Measurements from ENCODE around the gene SEC24D.

Gene SEC24D

DNA sequence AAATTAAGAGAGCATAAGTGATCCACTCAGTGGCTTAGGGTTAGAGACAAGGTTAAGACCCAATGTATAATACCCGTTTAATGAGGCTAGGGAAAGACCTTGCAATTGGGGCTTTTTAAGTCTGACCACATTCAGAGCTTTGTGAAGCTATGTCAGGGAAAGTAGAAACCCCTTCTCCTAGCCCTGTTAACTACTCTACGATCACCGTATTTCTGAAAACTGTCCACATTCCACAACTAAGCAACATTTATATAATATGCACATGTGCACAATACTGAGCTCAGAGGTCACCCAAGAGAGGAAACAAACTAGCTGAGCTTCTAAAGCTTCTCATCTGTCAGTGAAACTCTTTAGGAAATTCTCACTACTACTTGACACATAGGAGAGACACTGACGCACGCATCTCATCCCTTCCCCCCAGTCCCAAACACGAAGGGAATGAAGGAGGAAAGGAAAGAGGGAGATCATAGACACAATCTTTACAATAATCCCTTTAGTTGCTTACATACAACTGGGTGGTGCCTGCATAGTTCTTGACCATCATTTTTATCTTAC is 94.5 kb downstream of the SEC24D start:
- no peak overlapping the region for H3K9ac ChIP-seq (ENCODE audit: low read depth, low read length)
- peaks cover 91% of the 10 kb centered on the region for H3K36me3 ChIP-seq (ENCODE audit: insufficient read depth, low read depth, low read length)
- H3K4me1 ChIP-seq (ENCODE audit: insufficient read depth, low read length): 0 out of 2 replicates have a peak, but pooled peaks cover 3% of the 10 kb centered on the region
- H3K4me3 ChIP-seq (ENCODE audit: low read length): no peak overlapping the region
- H3K27ac ChIP-seq (ENCODE audit: low read length): no peak overlapping the region
- no peaks in the 10 kb centered on the region for H3K27me3 ChIP-seq (ENCODE audit: insufficient read depth, low read length)
- H3K9me3 ChIP-seq (ENCODE audit: insufficient read depth, low read depth, low read length): no peaks in the 10 kb centered on the region

DNA sequence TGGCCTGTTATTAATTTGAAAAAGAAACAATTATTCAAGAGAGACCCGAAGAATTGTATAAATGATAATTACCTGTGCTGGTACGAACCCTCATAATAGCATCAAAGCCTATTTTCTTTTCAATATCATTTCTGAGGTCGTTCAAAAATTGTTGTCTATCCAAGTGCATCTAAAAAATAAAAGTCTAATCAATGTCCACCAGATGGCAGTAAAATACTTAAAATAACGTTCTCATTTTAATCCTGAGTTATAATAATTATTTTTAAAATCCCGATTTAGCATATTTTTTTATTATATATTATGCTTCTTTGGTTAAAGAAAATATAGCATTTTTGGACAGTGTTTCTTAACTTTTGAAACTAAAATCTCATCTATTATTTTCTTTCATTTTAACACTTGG is 95.1 kb downstream of the SEC24D start:
- Histone ChIP-seq H3K36me3 (ENCODE audit: insufficient read depth, low read depth, low read length) (peaks cover 95% of the 10 kb centered on the region), H3K4me1 (ENCODE audit: insufficient read depth, low read length) (0 out of 2 replicates have a peak, but pooled peaks cover 3% of the 10 kb centered on the region), H3K9me3 (ENCODE audit: insufficient read depth, low read depth, low read length) (no peaks in the 10 kb centered on the region), H3K27ac (ENCODE audit: low read length) (no peak overlapping the region), H3K9ac (ENCODE audit: low read depth, low read length) (no peak overlapping the region), H3K4me3 (ENCODE audit: low read length) (no peak overlapping the region), H3K27me3 (ENCODE audit: insufficient read depth, low read length) (no peaks in the 10 kb centered on the region)

DNA sequence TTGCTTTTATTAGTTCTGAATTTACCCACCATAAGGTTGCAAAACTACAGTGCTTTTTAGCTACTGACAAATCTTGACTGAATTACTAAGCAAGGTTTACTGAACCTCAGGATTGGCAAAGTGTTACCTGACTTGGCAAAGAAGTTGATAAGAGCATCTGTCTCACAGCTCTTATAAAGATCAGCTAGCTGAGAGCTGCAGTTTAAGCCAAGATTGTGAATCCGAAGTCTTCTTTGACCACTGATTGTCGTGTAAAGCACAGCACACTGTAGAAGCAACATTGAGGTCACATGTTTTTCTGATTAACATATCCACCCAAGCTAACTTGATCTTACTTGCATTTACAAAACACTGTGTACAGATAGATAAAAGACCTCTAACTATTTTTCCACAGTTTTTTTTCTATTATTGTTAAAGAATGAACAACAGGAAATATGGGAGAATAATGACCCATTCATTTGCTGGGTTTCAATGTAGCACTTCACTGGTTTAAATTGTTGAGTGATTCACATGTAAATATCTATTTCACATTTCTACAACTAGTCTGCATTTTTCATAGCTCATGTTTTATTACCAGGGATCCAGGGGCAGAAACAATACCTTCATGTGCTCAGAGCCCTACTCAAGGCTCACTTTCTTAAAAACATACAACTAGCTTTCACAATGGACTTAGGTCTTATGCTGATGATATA is 96.8 kb downstream of the SEC24D start:
- Histone ChIP-seq H3K9ac (ENCODE audit: low read depth, low read length) (no peak overlapping the region), H3K27me3 (ENCODE audit: insufficient read depth, low read length) (no peaks in the 10 kb centered on the region), H3K36me3 (ENCODE audit: insufficient read depth, low read depth, low read length) (peaks cover 95% of the 10 kb centered on the region), H3K4me1 (ENCODE audit: insufficient read depth, low read length) (0 out of 2 replicates have a peak, but pooled peaks cover 3% of the 10 kb centered on the region), H3K9me3 (ENCODE audit: insufficient read depth, low read depth, low read length) (no peaks in the 10 kb centered on the region), H3K27ac (ENCODE audit: low read length) (no peak overlapping the region), H3K4me3 (ENCODE audit: low read length) (no peak overlapping the region)

DNA sequence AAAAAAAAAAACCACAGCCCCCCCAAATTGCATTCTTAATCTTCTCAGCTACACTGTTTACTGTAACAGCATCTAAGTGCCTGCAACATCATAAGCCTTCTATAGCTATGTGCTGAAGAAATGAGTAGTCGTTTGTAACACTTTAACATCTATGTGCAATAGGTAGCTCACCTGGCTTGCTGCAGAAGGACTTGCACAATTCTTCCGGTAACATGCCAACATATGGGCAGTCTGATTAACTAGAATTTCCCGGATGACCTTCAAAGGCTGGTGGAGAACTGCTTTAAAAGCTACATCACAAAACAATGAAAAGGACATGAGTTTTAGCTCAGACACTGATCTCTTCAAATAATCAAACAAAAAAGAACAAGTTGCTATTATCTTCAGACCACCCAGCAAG is 97.8 kb downstream of the SEC24D start:
- 0 out of 2 replicates have a peak, but pooled peaks cover 3% of the 10 kb centered on the region for H3K4me1 ChIP-seq (ENCODE audit: insufficient read depth, low read length)
- no peak overlapping the region for H3K9ac ChIP-seq (ENCODE audit: low read depth, low read length)
- H3K27me3 ChIP-seq (ENCODE audit: insufficient read depth, low read length): no peaks in the 10 kb centered on the region
- H3K4me3 ChIP-seq (ENCODE audit: low read length): no peak overlapping the region
- no peak overlapping the region for H3K27ac ChIP-seq (ENCODE audit: low read length)
- peaks cover 91% of the 10 kb centered on the region for H3K36me3 ChIP-seq (ENCODE audit: insufficient read depth, low read depth, low read length)
- no peaks in the 10 kb centered on the region for H3K9me3 ChIP-seq (ENCODE audit: insufficient read depth, low read depth, low read length)

DNA sequence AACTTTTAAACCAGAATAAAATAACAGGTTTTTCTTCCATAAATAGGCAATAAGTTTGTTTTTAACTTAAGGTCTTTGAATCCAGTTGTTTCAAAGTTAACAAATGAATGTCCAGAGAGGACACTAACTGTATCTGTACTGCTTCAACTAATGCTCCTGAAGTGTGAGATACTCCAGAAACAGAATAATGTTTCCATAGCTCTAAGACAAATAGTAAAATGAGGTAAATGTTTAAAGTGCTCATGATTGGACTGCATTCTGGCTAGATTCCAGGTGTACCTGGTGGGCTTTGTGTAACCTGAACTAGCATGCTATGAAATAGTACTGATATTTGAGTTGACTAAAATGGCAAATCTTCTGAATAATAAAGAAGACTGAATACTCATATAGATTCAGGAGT is 99.0 kb downstream of the SEC24D start:
- H3K27ac ChIP-seq (ENCODE audit: low read length): no peak overlapping the region
- H3K36me3 ChIP-seq (ENCODE audit: insufficient read depth, low read depth, low read length): peaks cover 89% of the 10 kb centered on the region

DNA sequence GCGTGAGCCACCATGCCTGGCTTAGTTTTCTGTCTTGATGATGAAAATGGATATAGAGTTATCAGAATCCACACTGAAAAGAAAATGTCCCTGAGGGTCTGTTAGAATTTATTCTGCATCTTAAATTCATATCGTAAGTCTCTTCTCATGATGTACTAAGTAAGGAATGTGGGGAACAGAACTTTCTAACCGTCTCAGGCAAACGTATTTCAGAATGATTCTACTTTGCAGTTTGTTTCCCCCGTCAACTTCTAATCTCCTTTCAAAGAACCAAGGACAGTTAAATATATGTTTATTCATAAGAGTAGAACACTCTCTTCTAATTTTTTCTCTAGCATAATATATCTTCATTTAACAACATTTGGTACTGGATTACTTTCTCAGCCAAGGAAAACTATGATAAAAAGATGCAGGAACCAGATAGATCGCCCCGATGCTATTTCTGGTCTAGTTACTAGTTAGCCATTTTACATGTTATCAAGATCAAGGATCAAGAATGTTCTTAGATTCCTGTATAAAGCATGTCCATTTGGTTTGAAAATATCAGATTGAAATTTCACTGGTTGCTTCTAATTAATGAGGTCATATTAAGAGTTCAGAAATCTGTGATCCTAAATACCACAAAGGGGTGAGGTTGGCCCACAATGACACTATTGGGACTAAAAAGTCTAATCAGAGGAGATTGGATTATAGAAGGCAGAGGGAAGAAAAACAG is 101.3 kb downstream of the SEC24D start:
- H3K27me3 ChIP-seq (ENCODE audit: insufficient read depth, low read length): no peaks in the 10 kb centered on the region
- H3K9ac ChIP-seq (ENCODE audit: low read depth, low read length): no peak overlapping the region
- peaks cover 92% of the 10 kb centered on the region for H3K36me3 ChIP-seq (ENCODE audit: insufficient read depth, low read depth, low read length)
- H3K4me1 ChIP-seq (ENCODE audit: insufficient read depth, low read length): 0 out of 2 replicates have a peak, but pooled peaks cover 3% of the 10 kb centered on the region
- H3K9me3 ChIP-seq (ENCODE audit: insufficient read depth, low read depth, low read length): no peaks in the 10 kb centered on the region
- no peak overlapping the region for H3K4me3 ChIP-seq (ENCODE audit: low read length)
- H3K27ac ChIP-seq (ENCODE audit: low read length): no peak overlapping the region

More for the DNA sequence above, 99.0 kb downstream of the SEC24D start:
- Histone ChIP-seq H3K4me1 (ENCODE audit: insufficient read depth, low read length) (0 out of 2 replicates have a peak, but pooled peaks cover 3% of the 10 kb centered on the region), H3K9ac (ENCODE audit: low read depth, low read length) (no peak overlapping the region), H3K9me3 (ENCODE audit: insufficient read depth, low read depth, low read length) (no peaks in the 10 kb centered on the region), H3K4me3 (ENCODE audit: low read length) (no peak overlapping the region), H3K27me3 (ENCODE audit: insufficient read depth, low read length) (no peaks in the 10 kb centered on the region)

DNA sequence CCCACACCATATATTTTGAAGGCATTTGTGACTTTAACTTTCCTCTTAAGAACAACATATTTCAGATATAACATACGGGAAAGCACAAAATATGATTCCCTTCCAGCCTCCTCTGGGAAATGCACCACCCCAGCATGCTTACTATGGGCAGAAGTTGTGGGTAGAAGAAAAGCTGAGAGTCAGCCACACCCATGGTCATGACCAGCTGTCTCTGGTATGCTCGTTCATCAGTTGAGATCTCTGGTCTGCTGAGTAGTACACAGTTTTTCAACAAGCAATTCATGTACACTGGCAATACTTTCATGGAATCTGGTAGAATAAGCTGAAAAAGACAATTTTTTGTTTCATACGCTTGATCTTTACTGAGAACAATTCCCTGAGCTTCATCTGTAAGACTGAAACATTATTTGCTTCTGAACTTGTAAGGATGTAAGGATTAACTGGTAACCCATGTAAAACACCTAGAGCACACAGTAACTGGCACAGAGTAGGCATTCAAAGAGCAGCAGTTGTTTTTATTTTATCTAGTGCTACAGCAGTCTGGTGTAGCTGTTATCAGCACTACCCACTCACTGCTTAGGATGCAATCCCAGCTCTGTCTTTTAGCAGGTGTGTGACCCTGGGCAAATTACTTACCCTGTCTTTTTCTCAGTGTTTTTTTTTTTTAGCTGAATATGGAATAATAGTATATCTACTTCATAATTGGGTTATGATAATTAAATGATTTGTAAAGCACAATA is 103.2 kb downstream of the SEC24D start:
- H3K4me1 ChIP-seq (ENCODE audit: insufficient read depth, low read length): no peaks in the 10 kb centered on the region
- peaks cover 91% of the 10 kb centered on the region for H3K36me3 ChIP-seq (ENCODE audit: insufficient read depth, low read depth, low read length)
- H3K9ac ChIP-seq (ENCODE audit: low read depth, low read length): no peak overlapping the region

DNA sequence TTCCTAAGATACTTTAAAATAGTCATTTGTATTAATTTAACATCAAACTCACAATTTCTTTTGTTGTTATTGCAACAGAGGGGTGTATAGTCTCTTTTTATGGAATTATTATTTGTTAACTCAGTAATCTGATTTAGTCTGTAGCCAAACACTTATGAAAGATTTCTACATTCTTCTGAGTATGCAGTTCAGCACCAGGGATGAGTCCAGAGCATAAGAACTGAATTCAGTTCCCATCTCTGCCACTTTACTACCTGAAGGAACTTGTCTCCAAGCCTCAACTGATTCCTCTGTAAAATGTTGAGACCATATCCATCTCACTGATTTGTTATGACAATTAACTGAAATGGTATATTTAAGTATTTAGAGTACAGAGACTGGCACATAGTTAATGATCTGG is 105.2 kb downstream of the SEC24D start:
- peaks cover 91% of the 10 kb centered on the region for H3K36me3 ChIP-seq (ENCODE audit: insufficient read depth, low read depth, low read length)
- H3K27me3 ChIP-seq (ENCODE audit: insufficient read depth, low read length): no peaks in the 10 kb centered on the region
- H3K9ac ChIP-seq (ENCODE audit: low read depth, low read length): no peak overlapping the region
- no peaks in the 10 kb centered on the region for H3K4me1 ChIP-seq (ENCODE audit: insufficient read depth, low read length)
- no peak overlapping the region for H3K4me3 ChIP-seq (ENCODE audit: low read length)
- H3K27ac ChIP-seq (ENCODE audit: low read length): no peak overlapping the region
- H3K9me3 ChIP-seq (ENCODE audit: insufficient read depth, low read depth, low read length): no peaks in the 10 kb centered on the region

More for the DNA sequence above, 103.2 kb downstream of the SEC24D start:
- Histone ChIP-seq H3K27me3 (ENCODE audit: insufficient read depth, low read length) (no peaks in the 10 kb centered on the region), H3K9me3 (ENCODE audit: insufficient read depth, low read depth, low read length) (no peaks in the 10 kb centered on the region), H3K27ac (ENCODE audit: low read length) (no peak overlapping the region), H3K4me3 (ENCODE audit: low read length) (no peak overlapping the region)

DNA sequence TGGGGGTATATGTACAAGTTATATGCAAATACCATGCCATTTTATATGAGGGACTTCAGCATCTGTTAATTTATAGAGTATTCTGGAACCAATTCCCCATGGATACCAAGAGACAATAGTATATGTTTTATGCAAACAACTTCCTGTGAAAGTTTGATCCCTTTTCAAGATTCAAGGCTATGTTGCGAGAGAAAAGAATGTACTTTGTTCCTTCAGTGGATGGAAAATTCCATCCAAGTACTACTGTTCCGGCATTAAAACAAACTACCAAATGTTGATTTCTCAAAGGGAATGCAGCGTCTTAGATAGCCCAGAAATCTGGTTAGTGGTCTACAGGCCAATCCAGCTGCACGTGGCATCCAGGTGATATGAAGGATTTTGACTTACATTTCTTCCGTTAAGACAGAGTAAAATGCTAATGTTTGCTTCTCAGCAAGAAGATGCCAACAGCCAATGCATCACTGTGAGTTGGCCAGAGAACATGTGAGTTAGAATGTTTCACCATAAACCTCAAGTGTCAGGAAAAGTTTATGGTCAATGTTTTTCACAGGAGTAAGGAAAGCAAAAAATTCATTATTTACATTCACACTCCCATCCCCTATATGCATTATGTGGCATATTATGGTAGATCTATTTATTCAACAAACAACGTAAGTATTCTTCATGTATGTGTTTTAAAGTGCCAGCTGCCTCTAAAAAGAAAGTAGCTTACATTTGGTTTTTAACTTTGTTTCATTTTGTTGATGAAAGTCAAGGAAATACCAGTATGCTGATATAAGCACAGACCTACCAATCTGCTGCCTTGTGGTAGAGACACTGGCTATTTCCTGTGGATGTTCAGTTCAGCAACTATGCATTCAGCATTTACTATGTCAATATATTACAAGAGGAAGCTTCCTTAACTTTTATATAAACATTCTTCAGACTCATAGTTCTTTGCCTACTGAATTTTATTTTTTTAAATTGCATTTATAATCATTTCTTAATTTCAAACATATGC is 106.3 kb downstream of the SEC24D start:
- Histone ChIP-seq H3K4me3 (ENCODE audit: low read length) (no peak overlapping the region), H3K4me1 (ENCODE audit: insufficient read depth, low read length) (no peaks in the 10 kb centered on the region), H3K9me3 (ENCODE audit: insufficient read depth, low read depth, low read length) (no peaks in the 10 kb centered on the region), H3K36me3 (ENCODE audit: insufficient read depth, low read depth, low read length) (peaks cover 91% of the 10 kb centered on the region), H3K27me3 (ENCODE audit: insufficient read depth, low read length) (no peaks in the 10 kb centered on the region), H3K9ac (ENCODE audit: low read depth, low read length) (no peak overlapping the region), H3K27ac (ENCODE audit: low read length) (no peak overlapping the region)

DNA sequence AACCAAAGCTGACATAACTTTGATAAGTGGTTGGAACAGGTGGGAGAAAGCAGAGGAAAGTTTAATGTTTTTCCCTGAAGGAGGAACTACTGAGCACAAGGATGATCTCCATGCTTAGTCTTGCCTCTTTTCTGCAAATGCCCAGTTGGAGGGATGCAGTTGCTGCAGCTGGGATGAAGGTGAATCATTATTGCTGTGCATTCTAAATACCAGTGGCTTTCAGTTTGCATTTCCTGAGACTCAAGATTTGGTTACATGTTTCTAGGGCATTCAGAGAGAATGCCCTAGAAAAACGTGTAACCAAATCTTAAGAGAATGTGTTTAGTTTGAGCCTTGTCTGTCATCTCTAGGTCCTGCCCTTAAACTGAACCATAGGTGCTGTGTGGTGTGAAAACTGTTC is 108.6 kb downstream of the SEC24D start:
- Histone ChIP-seq H3K9me3 (ENCODE audit: insufficient read depth, low read depth, low read length) (no peaks in the 10 kb centered on the region), H3K9ac (ENCODE audit: low read depth, low read length) (no peak overlapping the region), H3K4me3 (ENCODE audit: low read length) (no peak overlapping the region), H3K27ac (ENCODE audit: low read length) (no peak overlapping the region), H3K4me1 (ENCODE audit: insufficient read depth, low read length) (peaks cover 5% of the 10 kb centered on the region; the same call in 1 of the 2 replicates), H3K27me3 (ENCODE audit: insufficient read depth, low read length) (no peaks in the 10 kb centered on the region), H3K36me3 (ENCODE audit: insufficient read depth, low read depth, low read length) (peaks cover 89% of the 10 kb centered on the region)

All from iPS-20b (cell line).